ENCODE measurements around the gene SLC25A29.

DNA sequence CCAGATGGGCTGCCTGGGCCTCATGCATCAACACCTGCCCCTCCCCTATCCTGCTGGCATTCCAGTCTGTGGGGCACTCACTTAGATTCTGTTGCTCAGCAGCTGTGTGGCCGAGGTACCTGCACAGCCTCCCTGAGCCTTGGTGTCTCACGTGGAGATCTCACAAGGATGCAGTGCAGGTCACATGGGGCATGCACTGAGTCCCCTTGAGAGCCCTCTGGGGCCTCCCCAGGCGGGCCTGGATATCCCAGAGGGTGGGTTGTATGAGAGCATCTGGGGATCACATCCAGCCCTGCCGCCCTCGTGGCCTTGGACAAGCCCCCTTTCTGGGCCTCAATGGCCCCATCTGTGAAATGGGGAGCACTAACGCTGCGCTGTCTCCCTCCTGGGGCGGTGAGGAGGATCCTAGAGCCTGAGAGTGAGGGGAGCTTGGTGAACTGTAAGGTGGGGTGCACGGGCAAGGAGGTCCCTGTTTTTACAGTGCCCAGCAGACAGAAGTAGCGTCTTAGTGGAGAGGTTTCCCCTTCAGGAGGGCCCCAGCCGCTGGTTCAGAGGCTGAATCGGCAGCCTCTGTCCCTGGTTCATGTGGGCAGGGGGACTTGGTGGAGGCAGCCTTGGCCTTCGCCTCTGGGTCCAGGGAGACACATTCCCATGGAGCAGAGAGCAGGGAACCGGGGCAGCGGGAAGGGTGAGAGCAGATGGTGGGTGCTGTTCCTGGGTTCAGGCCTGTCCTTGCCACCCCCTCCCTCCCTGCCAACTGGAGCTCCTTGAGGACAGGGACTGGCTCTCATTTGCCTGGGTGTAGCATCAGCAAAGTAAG lies 16.1 kb upstream of the SLC25A29 start:
- TF ChIP-seq, protein P1, sequence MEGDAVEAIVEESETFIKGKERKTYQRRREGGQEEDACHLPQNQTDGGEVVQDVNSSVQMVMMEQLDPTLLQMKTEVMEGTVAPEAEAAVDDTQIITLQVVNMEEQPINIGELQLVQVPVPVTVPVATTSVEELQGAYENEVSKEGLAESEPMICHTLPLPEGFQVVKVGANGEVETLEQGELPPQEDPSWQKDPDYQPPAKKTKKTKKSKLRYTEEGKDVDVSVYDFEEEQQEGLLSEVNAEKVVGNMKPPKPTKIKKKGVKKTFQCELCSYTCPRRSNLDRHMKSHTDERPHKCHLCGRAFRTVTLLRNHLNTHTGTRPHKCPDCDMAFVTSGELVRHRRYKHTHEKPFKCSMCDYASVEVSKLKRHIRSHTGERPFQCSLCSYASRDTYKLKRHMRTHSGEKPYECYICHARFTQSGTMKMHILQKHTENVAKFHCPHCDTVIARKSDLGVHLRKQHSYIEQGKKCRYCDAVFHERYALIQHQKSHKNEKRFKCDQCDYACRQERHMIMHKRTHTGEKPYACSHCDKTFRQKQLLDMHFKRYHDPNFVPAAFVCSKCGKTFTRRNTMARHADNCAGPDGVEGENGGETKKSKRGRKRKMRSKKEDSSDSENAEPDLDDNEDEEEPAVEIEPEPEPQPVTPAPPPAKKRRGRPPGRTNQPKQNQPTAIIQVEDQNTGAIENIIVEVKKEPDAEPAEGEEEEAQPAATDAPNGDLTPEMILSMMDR (IDR thresholded peaks at IDR 0.05) = no peak
- TF ChIP-seq ZFX (IDR thresholded peaks at IDR 0.05; ENCODE audit: borderline replicate concordance) = no peak

All from 22Rv1 (cell line).